GM23248 (cell line): ENCODE data around the gene NME5. TPM values are rescaled to one million over a fixed set of nuclear protein-coding genes. Genes with fewer than 3 reads are reported as not detected.

Source experiments
- DNase-seq: peaks from one replicate; pipeline ENCODE4 v3.0.0-alpha.2; 2015
- H2AFZ ChIP-seq: fragments of 200-600 bp; sonication (generic); 2 replicates; pipeline ENCODE4 v1.6.1; 2016; ENCODE audit warnings: antibody characterized with exemption
- H3F3A ChIP-seq: fragments of 200-600 bp; sonication (generic); 2 replicates; pipeline ENCODE4 v1.6.1; 2016; ENCODE audit warnings: mild to moderate bottlenecking, antibody characterized with exemption, mixed run types; ENCODE audit not compliant: insufficient read depth
- H3K27ac ChIP-seq: fragments of 200-600 bp; sonication (generic); 2 replicates; pipeline ENCODE4 v1.5.1; 2016; ENCODE audit warnings: mild to moderate bottlenecking
- H3K27me3 ChIP-seq: fragments of 200-600 bp; sonication (generic); replicated peaks from 2 replicates; pipeline ENCODE4 v1.6.1; 2016; ENCODE audit warnings: mild to moderate bottlenecking; ENCODE audit not compliant: insufficient read depth
- H3K36me3 ChIP-seq: fragments of 200-600 bp; sonication (generic); 2 replicates; pipeline ENCODE4 v1.6.1; 2016; ENCODE audit warnings: low read depth, mild to moderate bottlenecking
- H3K4me1 ChIP-seq: fragments of 200-600 bp; sonication (generic); 2 replicates; pipeline ENCODE4 v1.6.1; 2016; ENCODE audit warnings: mild to moderate bottlenecking; ENCODE audit not compliant: insufficient read depth
- H3K4me2 ChIP-seq: fragments of 200-600 bp; sonication (generic); one replicate; pipeline ENCODE4 v1.6.1; 2016; ENCODE audit warnings: mild to moderate bottlenecking; ENCODE audit not compliant: unreplicated experiment
- H3K4me3 ChIP-seq: fragments of 200-600 bp; sonication (generic); 2 replicates; pipeline ENCODE4 v1.5.1; 2016; ENCODE audit warnings: mild to moderate bottlenecking
- H3K79me2 ChIP-seq: fragments of 200-600 bp; sonication (generic); 2 replicates; pipeline ENCODE4 v1.6.1; 2016; ENCODE audit warnings: mild to moderate bottlenecking; ENCODE audit not compliant: insufficient read depth
- H3K9ac ChIP-seq: fragments of 200-600 bp; sonication (generic); 2 replicates; pipeline ENCODE4 v1.6.1; 2016; ENCODE audit warnings: mild to moderate bottlenecking
- H3K9me2 ChIP-seq: fragments of 200-600 bp; sonication (generic); 2 replicates; pipeline ENCODE4 v1.6.1; 2016; ENCODE audit warnings: mixed run types, mild to moderate bottlenecking, moderate library complexity; ENCODE audit not compliant: insufficient read depth
- H3K9me3 ChIP-seq: fragments of 200-600 bp; sonication (generic); one replicate; pipeline ENCODE4 v1.6.1; 2017; ENCODE audit warnings: low read depth
- H4K20me1 ChIP-seq: fragments of 200-600 bp; sonication (generic); 2 replicates; pipeline ENCODE4 v1.6.0; 2016; ENCODE audit not compliant: insufficient read depth
- EZH2 ChIP-seq: fragments of 200-600 bp; sonication (generic); IDR thresholded peaks from 2 replicates; pipeline ENCODE4 v1.6.1; 2018; ENCODE audit warnings: antibody characterized with exemption, mild to moderate bottlenecking; ENCODE audit not compliant: insufficient read depth, poor library complexity, severe bottlenecking
- EZH2phosphoT487 ChIP-seq: fragments of 200-600 bp; sonication (generic); IDR thresholded peaks from 2 replicates; pipeline ENCODE4 v1.6.1; 2018; ENCODE audit warnings: antibody characterized with exemption, moderate library complexity, mild to moderate bottlenecking, low read depth; ENCODE audit not compliant: insufficient read depth
- WGBS, 2 experiments: methylation state at CpG; one replicate each; pipeline ENCODE4 v1.1.6; 2015 to 2017; ENCODE audit warnings: low lambda C conversion rate in 2 of 2, low coverage in 1 of 2; ENCODE audit errors: missing lambda C conversion rate in 2 of 2; 5-methylcytosine and 5-hydroxymethylcytosine counted together
- in situ Hi-C: fragments of 300-500 bp; cut with MboI; formaldehyde crosslinking; loops from 2 replicates; pipeline ENCODE4 v1.15.0; 2020
- polyA plus RNA-seq: library from polyadenylated mRNA; unstranded; fragments of >200 nt; fragmentation: Nextera tagmentation; extraction: Ambion mirVana; gene quantifications from 2 replicates; pipeline ENCODE4 v1.2.1, GENCODE V29; 2016
- small RNA-seq: library from RNA; depleted of rRNA; stranded (forward); fragments of <200 nt; gene quantifications from one replicate; pipeline ENCODE3, GENCODE V24; 2014; ENCODE audit warnings: low read depth, low replicate concordance
- total RNA-seq: library from RNA; depleted of rRNA; stranded (reverse); fragments of >200 nt; shearing (Covaris generic); gene quantifications from 2 replicates; pipeline ENCODE4 v1.2.3, GENCODE V29; 2014; rRNA removed

The NME5 gene
- total and polyA plus RNA-seq, 2 experiments from 2014 or later: not detected

DNA sequence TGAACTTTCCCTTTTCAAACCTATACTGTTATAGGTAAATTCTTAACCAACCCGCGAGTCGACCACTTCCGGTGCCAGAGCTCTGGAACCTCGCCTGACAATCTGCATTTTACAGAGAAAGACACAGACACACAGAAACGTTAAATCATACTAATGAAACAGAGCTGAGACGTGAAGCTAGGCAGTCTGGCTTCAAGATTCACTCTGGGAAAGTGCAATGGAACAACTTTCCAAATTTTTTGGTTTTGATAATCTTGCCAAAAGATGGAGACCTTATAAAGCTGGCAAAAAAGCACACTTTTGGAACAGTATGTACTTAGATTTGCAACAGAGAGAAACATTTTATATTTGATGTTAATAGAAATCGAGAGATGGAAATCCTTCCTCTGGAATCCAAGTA, 71.3 kb downstream of the NME5 start:
- Histone ChIP-seq H4K20me1 (no peaks in the 10 kb centered on the region), H3K27ac (no peak overlapping the region), H3K9me2 (no peaks in the 10 kb centered on the region), H3K4me2 (no peak overlapping the region), H3K36me3 (no peaks in the 10 kb centered on the region), H3K9ac (no peak overlapping the region), H3F3A (no peaks in the 10 kb centered on the region), H3K4me1 (no peaks in the 10 kb centered on the region), H3K27me3 (no peaks in the 10 kb centered on the region), H3K79me2 (no peaks in the 10 kb centered on the region), H3K9me3 (no peaks in the 10 kb centered on the region), H3K4me3 (no peak overlapping the region), H2AFZ (no peak overlapping the region)
- TF ChIP-seq EZH2 (no peak), EZH2phosphoT487 (no peak)
- DNase-seq: no peak
- 59 to 65% methylated on average over 8 of the region's 8 CpGs for WGBS, 2 experiments
- in situ Hi-C loops: no loop called here

Small RNAs within 50 kb of the gene (small RNA-seq; reads per million reads assigned to genes)
- gene RNU6-1148P: not detected
- gene RNU6-460P: not detected
- not detected for gene RNU6-888P

Other genes with a start within 250 kb of the NME5 start
- gene PKD2L2, start 250.0 kb downstream of the NME5 start, total RNA-seq: not detected in 2 replicates
- gene PKD2L2, start 250.0 kb downstream of the NME5 start, polyA plus RNA-seq: not detected in 2 replicates
- gene FAM13B, start 106.3 kb downstream of the NME5 start, total RNA-seq: 19.0 and 26.2 TPM in 2 replicates
- gene FAM13B, start 106.3 kb downstream of the NME5 start, polyA plus RNA-seq: 13.7 and 15.6 TPM in 2 replicates
- not detected in 2 replicates for gene WNT8A, start 55.4 kb downstream of the NME5 start, total RNA-seq
- not detected in 2 replicates for gene WNT8A, start 55.4 kb downstream of the NME5 start, polyA plus RNA-seq
- 41.7 and 49.5 TPM in 2 replicates for gene BRD8, start 39.2 kb upstream of the NME5 start, total RNA-seq
- gene BRD8, start 39.2 kb upstream of the NME5 start, polyA plus RNA-seq: 59.9 and 64.7 TPM in 2 replicates
- gene KIF20A, start 39.7 kb upstream of the NME5 start, total RNA-seq: 26.0 and 27.3 TPM in 2 replicates
- 26.0 and 28.2 TPM in 2 replicates for gene KIF20A, start 39.7 kb upstream of the NME5 start, polyA plus RNA-seq
- 29.1 and 30.5 TPM in 2 replicates for gene CDC23, start 73.9 kb upstream of the NME5 start, total RNA-seq
- 32.5 and 36.5 TPM in 2 replicates for gene CDC23, start 73.9 kb upstream of the NME5 start, polyA plus RNA-seq
- gene GFRA3, start 135.2 kb upstream of the NME5 start, total RNA-seq: not detected in 2 replicates
- gene GFRA3, start 135.2 kb upstream of the NME5 start, polyA plus RNA-seq: not detected in 2 replicates
- gene CDC25C, start 192.4 kb upstream of the NME5 start, total RNA-seq: 4.5 and 5.9 TPM in 2 replicates
- 2.9 and 4.4 TPM in 2 replicates for gene CDC25C, start 192.4 kb upstream of the NME5 start, polyA plus RNA-seq
- gene FAM53C, start 198.8 kb upstream of the NME5 start, total RNA-seq: 26.8 and 34.8 TPM in 2 replicates
- gene FAM53C, start 198.8 kb upstream of the NME5 start, polyA plus RNA-seq: 25.5 and 26.7 TPM in 2 replicates
- 26.8 and 28.3 TPM in 2 replicates for gene KDM3B, start 213.3 kb upstream of the NME5 start, total RNA-seq
- 9.8 and 12.6 TPM in 2 replicates for gene KDM3B, start 213.3 kb upstream of the NME5 start, polyA plus RNA-seq